Ammon's horn (tissue), 1 donor: ENCODE data around the gene ATPAF1.
A peak's percentile ranks its signal among the peaks of the same experiment; 100 is the strongest.

Experiments
- DNase-seq: peaks from one replicate; pipeline ENCODE4 v3.0.0-alpha.2; 2016; ENCODE audit warnings: low spot score

ATPAF1 gene

DNA sequence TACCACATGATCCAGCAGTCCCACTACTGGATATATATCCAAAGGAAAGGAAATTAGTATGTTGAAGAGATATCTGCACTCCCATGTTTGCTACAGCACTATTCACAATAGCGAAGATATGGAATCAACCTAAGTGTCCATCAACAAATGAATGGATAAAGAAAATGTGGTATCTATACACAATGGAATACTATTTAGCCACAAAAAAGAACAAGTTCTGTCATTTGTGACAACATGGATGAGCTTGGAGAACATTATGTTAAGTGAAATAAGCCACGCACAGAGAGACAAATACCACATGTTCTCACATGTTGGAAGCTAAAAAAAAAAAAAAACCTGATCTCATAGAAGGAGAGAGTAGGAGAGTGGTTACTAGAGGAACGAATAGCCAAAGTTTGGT, 17.7 kb downstream of the ATPAF1 start:
- no peak for DNase-seq

DNA sequence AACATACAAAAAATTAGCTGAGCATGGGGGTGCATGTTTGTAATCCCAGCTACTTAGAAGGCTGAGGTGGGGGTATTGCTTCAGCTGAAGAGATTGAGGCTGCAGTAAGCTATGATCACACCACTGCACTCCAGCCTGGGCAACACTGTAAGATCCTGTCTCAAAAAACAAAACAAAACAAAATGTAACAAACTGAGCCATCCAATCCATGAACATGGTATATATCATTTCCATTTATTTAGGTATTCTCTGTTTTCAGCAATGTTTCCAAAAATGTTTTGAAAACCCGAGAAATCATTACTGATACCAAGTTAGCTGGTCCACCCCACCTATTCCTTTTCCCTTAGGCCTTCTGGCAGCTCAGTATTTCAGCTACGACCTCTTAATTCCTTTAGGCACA, 18.4 kb downstream of the ATPAF1 start:
- no peak for DNase-seq

DNA sequence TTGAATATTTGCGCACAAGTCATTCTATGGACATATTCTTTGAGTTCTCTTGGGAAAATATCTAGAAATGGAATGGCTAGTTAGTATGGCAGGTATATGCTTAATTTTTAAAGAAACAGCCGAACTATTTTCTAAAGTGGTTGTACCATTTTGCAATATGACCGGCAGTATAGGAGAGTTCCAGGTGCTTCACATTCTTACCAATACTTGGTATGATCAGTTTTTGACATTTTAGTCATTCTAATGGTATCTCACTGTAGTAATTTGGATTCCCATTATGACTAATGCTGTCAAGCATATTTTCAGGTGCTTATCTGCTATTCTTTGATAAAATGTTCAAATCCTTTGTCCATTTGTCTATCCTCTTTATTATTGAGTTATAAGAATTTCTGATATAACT, 20.6 kb downstream of the ATPAF1 start:
- DNase-seq: no peak

DNA sequence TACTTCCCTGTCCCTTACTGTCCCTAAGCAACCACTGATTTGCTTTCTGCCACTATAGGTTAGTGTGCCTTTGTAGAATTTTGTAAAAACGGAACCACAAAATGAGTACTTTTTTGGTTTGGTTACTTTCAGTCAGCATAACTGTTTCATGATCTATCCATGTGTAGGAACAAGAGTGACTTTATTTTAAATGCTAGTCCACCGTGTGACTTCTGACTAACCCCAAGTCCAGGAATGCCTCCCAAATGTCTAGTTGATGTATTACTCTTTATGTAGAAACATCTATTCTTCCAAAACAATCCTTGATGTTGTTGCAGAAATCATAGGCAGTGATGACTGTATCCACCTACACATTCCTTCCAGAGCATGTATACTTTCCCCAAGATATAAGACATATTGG, 21.3 kb downstream of the ATPAF1 start:
- DNase-seq: no peak

DNA sequence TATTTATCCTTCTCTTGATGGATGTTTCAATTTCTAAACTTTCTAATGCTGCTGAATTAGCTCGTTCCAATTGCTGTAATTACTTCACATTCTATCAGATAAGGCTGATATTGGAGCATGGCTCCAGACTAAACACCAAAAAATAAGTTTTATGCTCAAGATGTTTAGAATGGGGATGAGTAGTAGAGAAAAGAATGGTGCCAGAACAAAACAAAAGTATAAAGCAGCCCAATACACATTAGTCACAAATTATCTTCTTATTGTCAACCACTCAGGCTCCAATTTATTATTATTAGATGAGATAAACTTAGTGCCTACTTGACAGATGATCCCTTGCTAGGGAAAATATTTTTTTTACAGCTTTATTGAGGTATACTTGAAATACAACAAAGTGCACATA, 21.8 kb downstream of the ATPAF1 start:
- no peak for DNase-seq

DNA sequence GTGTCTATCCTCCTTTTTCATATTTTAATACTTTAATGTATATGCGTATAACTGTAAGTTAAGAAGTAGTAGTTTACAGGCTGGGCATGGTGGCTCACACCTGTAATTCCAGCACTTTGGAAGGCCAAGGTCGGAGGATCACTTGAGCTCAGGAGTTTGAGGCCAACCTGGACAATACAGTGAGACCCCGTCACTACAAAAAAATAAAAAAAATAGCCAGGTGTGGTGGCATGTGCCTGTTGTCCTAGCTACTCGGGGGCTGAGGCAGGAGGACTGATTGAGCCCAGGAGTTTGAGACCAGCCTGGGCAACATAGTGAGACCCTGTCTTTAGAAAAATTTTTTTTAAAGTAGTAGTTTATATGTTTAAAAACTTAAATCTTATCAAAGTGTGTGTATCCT, 22.3 kb downstream of the ATPAF1 start:
- no peak for DNase-seq

DNA sequence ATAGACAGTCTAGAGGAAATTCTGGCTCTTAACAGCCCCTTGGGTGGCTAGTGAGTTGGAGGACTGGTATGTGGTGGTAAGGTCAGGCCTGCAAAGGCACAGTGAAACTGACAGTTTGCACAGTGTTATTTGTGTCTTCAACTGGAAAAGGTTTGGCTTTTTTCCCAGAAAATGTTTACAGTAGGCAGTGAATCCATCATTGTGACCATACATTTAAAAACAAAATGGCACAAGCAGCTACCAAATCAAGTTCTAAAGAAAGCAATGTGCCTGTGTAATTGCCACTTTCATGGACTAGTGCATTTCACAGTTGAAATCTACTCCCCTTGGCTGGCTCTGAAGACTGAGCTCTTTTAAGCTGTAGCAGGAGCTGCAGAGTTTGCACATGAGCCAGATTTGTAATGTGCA, 24.8 kb downstream of the ATPAF1 start:
- peak; percentile 11 for DNase-seq

DNA sequence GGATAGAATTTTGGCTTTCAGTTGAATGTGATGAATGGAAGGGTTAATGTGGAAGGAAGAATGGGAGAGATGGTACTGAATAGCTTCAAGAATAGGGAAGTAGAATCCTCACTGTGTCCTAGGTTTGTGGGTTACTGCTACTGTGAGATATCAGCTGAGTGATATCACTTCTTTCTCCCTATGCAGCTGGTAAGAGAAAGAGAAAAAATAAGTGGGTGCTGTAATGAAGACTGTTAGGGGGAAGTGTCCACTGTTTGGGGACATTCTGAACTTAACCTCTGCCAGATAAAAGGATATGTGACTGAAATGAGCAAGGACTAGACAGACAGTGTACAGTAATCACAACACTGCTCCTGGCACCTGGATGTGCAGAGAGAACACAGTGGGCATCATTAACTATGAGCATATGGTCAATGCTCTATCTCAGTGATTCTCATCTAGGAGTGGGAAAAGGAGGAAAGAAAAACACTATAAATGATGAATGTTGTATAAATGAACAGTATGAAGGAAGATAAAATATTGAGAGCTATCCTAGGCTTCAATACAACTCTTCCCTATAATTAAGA, 26.0 kb downstream of the ATPAF1 start:
- no peak for DNase-seq

DNA sequence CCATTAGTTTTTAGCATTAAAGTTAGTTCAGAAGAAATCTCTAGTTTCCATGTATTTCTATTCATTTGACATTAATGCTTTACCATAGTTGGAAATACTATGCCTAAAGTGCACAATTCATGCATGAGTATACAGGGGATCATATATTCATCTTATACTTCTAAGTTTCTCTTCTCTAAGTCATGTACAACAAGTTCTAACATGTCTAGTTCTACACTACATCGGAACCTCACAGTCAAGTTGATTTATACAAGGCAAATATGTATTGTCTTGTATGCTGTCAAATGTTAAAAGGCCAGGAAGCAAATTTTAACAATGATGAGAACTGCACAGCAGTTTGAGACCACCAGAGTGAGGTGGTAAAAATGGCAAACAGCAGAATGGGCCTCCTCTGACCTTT, 28.6 kb downstream of the ATPAF1 start:
- DNase-seq: no peak

DNA sequence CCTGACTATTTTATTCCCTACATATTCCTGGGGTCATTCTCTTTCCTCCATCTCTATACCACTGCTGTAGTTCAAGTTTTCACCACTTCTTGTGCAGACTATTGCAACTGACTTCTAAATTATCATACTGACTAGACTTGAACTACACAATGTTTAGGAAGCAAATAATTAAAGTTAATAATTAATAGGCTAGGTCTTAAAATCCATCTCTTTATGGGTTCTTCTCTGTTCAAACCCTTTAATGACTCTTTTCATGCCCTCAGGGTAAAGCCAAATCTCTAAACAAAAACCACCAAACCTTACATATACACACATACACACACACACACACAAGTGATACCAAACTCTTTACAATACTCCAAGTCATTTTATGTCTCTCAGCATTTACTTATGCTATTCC, 29.2 kb downstream of the ATPAF1 start:
- no peak for DNase-seq

DNA sequence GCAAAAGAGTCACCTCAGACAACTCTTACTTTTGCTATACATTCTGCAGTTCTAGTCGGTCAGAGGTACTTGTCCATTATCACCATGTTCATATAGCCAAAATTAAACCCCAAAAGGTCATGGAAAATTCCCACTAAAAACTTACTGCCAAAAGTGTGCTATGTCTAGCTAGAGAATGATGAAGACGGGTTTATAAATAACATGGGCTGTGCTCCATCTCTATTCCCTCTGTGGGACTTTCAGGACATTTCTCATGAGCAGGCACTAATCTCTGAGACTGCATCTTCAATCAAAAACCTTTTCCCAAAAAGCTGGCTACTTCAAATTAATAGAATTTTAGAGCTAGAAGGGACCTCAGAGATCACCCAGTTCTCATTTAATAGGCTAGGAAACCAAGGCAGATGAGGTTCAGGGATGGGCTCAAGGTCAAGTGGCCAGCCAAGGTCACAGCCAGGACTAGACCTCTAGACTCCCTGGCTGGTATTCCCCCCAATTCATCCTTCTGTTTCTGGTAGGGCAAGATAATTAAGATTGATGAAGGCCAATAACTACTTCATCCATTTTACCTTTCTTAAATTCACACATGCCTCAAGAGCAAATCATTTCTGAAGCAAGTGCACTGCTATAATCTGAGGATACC, 30.6 kb downstream of the ATPAF1 start:
- no peak for DNase-seq

DNA sequence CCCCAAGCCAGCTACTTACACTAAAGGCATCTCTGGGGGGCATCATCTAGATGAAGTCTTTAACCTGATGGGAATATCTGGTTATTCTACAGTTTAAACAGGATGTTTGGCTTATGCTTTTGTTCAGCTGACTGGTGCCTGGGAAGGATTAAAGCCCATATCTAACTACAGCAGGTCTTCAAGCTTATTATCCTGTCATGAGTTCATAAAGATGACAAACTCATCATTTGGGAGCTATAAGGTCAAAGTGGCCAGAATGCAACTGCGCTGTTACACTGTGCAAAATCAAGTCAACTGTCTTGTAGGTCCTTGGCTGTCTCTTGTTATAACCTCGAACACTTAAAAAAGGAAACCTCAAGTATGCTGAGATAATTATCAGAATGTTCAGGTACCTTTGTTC, 33.0 kb downstream of the ATPAF1 start:
- DNase-seq: no peak

DNA sequence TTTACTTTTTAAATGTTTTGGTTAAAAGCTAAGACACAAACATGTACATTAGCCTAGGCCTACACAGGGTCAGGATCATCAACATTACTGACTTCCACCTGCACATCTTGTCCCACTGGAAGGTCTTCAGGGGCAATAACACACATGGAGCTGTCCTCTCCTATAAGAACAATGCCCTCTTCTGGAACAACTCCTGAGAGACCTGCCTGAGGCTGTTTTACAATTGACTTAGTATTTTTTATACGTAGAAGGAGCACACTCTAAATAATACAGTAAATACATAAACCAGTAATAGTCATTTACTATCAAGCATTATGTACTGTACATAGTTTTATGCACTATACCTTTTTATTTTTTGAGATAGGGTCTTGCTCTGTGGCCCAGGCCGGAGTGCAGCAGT, 37.4 kb downstream of the ATPAF1 start:
- no peak for DNase-seq

DNA sequence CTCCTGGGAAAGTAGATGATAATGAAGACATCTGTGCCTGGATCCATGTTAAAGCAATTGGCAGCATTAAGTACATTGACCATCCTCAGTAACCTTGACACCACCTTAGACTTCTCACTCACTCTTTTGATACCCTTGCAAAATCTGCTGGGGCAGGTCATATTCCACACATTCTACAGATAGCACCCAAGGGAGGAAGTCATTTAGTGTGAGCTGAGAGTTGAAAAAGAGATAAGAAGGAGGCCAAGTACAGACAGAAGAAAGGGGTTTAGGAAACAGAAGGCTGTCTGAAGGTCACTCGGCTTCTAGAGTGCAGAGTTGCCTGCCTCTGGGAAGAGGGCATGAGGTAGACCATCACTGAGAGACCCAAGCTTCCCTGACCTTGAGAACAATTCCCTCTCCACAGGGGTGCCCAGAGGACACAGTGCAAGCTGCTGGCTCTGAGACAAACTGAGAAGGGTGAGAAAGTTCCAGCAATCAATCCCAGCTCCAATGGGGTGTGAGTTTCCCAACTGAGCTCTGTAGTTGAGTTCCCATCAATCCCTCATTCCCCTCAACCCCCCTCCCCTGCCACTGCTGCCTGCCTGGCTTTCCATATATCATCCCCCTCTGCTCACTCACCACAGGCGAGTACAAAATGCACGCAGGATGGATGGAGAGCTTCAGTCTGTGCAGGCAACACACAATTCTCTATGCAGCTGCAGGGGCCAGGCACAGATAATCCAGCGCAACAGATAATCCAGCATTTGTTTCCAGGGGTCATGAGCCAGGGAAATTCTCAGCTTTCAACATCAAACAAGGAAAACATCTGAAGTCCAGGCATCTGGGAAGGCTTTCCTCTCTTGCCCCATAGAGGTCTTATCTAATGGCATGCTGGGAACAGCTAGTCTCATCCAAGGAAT, 44.2 kb downstream of the ATPAF1 start:
- DNase-seq: no peak

DNA sequence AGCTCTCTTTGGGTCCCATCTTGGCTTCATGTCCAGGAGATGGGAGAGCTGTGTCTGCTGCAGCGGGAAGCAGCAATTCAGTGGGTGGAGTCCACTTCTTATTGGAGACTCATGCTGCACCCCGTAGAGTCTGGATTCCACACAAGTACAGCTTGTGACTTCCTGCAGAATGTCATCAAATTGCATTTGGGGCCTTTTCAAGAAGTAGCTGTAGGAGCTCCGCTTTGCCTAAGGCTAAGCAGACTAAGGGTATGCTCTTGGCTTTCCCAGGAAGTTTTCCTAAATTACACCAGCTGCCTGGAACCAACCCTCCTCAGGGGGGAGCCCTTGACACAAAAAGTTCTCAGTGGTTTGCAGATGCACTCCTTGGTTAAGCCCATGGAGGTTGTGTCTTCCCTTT, 45.8 kb downstream of the ATPAF1 start:
- DNase-seq: no peak

DNA sequence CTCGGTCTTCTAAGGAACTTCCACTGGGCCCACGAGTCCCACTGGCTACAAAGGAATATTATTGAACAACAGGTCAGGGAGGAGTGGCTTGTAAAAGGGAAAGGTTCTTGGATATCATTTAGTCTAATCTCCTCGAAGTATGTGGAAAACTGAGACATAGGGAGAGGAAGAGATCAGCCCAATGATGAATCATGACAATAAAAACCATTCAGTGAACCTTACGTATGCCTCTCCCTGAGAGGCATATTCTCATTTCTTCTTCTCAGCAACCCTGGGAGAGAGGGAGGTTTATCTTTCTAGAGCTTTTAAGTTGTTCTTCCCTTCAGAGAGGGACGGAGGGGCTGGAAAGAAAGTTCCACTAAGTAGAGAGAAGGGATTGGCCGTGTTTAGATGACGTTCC, 46.2 kb downstream of the ATPAF1 start:
- no peak for DNase-seq

DNA sequence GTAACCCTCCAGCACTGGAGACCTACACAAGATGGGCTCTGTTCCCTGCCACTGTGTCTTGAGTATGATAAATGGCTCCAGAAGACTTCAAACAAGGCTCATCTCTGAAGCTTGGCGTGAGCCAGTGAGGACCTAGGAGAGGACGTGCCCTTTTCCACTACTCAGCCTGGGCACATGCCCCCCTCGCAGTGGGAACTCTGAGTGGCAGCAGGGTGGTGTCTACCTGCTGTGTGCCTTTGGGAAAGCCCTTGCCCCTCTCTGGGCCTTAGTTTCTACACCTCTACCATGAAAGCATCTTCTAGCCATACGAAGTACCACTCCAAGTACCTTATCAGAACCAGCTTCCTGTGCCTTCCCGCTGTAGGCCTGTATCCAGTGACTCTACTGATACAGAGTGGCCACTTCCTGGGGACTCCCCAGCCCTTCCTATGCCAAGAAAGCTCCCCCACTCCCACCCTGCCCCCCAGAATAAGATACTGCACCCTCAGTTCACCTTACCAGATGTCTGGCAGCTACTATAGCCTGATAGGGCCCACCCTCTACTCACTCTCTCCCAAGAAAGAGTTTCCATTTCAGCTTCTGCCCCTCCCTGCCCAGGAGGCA, 48.4 kb downstream of the ATPAF1 start:
- no peak for DNase-seq

DNA sequence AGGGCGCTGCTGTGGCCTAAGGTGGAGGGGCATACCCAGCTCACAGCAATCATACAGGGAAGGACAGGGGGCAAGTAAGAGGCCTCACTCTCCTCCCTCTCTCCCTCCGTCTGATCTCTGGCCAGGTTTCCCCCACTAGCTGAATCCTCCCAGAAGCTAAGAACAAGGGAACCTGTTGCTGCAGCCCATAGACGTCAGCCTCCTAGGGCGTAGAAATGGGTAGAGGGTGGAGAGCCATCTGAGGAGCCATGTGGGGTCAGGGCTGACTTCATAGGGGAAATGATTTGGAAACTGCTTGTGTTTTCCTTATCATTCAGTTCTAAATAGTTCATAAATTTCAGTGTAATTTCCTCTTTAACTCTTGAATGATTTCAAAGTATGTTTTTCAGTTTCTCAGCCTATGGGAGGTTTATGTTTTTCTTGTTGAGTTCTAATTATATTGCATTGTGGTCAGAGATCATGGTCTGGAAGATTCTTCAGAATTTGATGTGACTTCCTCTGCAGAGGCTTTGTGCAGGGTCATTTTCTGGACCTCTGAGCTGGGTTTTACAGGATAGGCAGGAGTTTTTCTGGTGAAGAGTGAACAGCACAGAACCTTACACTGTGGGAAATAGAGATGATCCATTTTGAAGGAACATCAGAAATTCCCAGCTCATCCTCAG, 49.3 kb downstream of the ATPAF1 start:
- no peak for DNase-seq

DNA sequence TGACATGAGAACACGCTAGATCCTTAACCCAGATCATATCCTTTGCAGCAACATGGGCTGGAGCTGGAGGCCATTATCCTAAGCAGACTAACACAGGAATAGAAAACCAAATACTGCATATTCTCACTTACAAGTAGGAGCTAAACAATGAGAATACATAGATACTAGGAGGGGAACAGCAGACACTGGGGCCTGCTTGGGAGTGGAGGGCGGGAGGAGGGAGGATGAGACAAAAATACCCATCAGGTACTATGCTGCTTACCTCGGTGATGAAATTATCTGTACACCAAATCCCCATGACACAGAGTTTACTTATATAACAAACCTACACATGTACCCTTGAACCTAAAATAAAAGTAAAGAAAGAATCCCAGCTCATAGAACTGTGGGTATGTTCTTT, 50.3 kb downstream of the ATPAF1 start:
- no peak for DNase-seq

DNA sequence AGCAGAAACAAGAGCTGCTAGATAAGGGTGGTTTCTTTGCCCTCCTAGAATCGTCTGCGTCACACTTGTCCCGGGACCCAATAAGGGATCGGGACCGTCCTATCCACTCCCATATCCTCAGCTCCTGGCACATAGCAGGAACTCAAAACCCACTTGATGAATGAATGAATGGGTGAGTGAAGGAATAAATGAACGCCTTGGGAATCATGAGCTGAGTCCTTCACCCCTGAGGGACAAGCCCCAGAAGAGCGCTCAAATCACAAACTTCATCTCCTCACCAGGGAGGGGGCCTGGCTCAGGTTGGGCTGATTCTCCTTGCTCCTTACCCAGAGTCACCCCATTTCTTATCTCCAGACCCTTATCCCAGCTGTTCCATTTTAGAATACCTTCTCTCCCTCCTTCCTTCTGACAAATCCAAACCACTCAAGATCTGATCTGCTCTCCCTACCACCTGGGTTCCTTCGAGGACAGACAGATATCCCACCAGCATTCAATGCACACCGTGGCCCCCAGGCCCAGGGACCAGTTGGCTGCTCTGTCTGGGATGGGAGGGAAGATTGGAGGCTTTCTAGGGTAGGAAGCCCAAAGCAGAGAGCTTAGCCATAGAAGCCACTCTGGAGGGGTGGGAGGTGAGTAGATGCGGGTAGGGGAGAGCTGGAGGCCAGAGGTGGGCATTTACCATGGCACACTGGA, 50.9 kb downstream of the ATPAF1 start:
- DNase-seq: no peak

DNA sequence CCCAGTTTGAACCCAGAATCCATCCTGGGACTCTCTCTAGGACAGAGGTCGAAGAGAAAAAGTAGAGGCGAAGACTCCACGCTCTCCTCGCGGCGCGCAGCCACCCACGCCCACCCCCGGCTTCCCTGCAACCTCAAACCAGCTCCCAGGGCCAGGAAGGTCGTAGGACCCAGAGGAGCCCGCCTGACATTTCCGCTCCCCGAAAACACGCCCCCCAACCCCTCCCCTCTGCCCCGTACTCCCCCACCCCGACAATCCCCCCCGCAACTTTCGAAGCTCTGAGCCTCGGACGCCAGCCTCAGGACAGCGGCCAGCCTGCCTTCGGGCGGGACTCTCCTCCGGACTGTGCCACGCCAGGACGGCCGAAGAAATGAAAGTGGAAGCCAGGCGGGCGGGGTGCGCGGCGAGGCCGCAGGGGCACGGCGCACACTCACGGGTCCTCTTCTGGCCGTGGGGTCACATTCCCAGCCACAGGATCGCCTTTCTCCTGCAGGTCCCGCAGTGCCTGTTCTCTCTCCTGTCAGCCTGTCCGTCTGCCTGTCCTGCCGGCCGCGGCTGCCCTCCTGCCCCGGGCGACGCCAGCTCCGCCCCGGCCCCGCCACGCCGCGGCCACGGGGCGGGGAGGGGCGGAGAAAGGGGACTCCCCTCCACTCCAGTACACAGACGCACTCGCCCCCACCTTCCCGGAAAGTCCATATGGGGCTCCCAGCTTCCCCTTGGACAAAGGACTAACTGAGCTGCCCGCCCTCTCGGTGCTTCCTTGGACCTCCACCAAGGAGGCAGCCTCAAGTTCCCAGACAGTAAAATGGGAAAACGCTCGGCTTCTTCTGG, 51.7 kb downstream of the ATPAF1 start, which contains the start of gene MOB3C:
Gene MOB3C (minus strand): TSS at position 535 of the 831 bp plus-strand sequence. CDS start 3,490 bp downstream, outside the sequence.
- peak; percentile 83 for DNase-seq
